Measurements from ENCODE around the gene ATP1B3.
"Not testable (repeated sequence)": the region's sequence is repeated elsewhere in the genome, so short reads cannot be mapped to it uniquely, and the experiment has no call there.

Gene ATP1B3

DNA sequence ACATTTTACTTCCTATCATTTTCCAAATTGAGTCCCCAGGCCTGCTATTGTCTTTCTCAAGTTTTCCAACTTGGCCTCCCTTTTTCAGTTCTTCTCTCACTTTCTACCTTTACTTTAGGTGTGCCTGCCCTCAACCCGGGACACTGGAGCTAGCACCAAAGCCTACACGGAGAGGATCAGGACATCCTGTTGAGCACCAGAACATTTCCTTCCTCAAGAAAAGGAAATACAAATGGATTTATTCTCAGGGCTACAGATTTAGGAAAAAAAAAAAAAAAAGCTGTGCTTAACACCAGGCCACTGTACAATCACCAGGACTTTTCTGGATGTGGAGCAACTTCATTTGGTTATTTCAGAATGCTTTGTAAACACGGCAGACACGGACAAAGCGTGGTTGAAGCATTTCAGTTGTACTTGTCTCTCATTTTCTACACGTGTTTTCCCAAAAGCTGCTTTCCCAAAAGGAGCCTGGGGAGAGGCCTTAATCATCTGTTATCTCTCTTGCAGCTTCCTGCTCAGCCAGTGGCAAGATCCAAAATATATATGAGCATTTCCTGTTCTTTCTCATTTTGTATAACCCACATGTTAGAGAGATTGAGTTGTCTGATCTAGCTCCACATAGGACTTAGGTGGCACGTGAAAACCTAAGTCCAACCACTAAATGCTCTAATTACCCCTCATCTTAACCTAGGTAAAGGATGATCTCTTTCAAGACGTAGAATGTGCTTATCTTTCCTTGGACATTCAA, 15.5 kb upstream of the ATP1B3 start:
- no peak for DNase-seq

DNA sequence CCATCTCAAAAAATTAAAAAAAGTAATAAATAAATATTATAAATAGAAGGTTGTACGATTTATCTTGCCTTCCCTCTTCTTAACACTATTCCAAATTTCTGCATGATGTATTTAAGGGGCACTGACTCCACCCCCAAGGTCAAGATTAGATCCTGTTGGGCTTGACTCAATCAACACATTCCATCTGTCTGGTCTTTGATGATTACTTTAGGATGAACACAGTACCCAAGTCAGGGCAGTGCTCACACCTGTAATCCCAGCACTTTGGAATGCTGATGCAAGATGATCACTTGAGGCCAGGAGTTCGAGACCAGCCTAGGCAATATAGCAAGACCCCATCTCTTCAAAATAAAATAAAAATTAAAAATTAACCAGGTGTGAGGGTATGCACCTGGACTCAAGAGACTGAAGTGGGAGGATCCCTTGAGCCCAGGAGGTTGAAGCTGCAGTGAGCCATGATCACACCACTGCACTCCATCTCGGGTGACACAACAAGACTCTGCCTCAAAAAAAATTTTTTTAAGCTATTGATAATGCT, 14.1 kb upstream of the ATP1B3 start:
- no peak for DNase-seq

DNA sequence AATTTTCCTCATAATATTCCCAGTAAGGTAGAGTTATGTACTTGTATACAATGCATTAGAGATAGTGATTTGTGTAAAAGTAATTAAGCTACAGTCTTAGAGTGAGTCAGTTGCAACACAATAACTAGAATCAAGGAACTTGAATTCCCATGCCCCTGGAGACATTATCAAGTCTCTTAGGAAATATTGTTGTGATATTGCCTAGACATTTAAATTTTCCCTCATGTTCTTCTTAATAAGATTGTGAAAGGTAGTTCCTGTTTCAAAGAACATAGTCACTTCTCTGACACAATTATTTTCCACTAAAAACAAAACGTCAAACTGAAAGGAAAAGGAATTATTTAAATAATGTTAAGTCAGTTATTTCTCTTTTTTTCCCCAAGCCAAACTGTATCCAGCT, 13.0 kb upstream of the ATP1B3 start:
- DNase-seq: no peak

DNA sequence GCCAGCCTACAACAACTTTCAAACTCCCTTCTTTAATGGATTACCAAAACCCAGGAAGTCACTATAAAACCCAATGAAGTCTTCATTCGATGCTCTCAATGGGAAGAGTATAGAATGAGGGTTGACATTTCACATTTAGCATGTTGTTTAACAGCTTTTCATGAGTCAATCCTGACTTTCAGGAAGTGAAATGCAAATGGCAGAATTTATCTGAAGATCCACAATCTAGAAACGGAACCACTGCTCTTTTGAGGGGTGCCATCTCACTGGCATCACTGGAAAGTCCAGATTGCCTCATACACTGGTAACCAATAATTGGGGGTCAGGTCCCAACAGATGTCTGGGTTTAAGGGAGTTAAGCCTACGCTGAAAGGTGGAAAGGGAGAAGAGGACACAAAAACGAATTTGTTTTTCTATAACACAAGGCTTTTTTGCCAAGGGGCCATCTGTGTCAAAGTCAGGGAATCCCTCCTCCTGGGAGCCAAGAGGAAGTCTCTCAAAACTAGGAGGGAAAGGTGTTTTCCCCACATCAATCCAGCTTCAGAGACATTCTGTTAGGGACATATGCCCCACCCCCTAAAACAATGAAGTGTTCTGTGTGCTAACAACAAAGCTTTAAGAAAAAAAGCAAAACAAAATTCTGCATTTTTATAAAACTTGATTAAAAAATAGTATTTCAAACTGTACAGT, 12.0 kb upstream of the ATP1B3 start:
- DNase-seq: no peak

DNA sequence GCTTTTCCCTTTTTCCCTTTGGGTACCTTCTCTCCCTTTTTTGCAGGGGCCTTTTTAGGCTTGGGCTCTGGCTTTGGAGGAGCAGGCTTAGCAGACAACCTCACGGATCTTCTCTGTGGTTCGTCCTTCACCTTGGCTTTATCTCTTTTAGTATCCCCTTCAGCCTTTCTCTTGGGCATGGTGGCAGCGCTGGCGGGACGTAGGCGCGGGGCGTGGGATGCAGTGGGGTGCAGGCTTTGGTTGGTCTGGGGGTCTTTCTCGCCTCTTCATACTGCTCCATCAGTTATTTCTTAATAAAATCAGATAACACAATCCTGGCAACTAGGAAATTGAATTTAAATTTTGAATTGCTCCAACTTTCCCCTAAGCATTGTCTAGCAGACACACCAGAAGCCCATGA, 11.3 kb upstream of the ATP1B3 start:
- DNase-seq: no peak

DNA sequence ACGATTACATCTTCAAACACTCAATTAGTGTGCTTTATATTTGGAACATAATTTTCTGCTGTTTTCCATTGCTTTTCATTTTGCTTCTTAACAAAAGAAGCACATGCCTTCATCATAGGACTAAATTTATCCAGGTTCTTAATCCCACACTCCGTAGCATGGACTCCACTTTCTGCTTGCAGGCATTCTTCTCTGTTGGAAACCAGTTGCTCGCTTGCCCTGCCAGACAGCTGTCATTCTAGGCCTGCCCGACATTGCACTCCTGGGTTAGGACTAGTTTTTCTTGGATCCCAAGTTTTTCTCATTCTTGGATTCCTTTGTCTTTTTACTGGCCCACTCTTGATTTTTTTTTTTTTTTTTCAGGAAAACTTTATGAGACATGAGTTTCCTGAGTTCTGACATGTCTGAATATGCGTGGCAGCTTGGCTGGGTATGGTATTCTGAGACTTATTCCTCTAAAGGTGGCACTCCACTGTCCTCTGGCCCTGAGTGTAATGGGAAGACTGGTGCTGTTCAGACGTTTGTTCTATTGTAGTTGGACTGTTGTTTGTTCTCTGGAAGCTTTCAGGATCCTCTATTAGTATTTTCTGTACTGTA, 6.3 kb upstream of the ATP1B3 start:
- no peak for DNase-seq

DNA sequence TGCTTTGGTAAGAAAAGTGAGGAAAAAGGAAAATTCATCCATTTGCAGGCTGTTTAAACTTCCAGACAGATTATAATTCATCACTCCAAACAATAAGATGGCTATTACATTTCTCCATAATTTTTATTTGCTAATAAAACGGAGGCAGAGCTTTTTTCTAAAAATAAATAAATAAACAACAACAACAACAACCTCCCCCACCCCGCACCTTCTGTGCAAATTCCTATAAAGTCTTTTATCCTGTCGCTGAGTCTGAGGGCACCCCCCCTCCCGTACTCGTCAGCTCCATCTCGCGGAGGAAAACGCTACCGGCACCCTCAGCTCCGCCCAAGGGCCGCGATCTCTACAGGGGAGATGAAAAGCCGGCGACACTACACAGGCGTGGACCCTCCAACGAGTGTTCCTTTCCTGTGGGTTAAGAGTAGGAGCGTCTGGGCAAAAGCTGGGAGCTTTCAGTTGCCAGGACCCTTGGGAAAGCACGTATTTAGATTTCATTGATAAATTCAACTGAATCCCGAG, 1.0 kb upstream of the ATP1B3 start:
- peak; percentile 84 for DNase-seq

DNA sequence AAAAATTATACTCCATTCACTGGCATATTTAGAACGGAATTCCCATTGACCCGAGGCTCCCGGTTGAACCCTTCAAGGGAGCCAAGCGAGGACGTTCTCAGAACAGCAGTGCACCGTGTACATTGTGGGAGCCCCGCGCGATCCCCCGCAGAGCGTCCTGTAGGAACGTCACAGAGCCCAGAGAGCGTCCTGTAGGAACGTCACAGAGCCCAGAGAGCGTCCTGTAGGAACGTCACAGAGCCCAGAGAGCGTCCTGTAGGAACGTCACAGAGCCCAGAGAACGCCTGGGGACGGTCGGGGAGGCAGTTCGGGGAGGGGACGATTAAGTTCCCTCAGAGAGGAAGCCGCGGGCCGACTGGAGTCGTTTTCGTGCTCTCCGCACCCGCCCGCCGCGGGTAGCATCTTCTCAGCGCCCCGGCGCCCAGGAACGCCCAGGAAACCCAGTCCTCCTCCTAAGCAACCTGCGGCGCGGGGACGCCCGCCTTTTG, 506 bp upstream of the ATP1B3 start:
- DNase-seq: peak; percentile 22

DNA sequence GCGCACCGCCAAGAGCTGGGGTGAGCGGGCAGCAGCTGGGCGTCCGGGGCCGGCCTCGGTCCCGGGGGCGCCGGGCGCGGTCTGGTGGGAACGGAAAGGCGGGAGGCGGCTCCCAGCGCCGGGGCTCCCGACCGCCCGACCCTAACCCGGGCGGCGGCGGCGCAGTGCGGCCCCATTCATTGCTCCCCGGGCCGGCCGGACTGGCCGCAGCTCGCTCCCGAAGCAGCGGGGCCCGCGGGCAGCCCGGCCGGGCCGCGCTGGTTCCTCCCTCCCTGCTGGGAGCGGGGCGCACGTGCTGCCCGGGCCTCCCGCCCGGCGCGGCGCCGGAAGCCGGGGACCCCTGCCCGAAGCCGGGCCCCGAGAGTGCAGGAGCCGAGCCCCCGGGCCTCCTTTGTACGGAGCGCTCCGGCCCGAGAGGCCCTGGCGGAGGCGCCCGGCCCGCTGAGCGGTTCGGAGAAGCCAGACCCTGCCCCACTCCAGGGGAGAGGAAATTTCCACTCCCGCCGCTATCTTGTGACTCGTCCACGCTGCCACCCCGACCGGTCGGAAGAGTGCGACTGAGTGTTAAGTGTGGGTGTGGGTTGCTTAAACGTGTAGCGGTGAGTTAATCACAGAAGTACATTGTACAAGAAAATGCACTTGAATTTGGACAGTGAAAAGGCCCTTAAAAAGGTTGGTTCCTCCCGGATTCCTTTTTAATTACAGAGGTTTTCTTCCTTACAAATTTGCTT, 613 bp downstream of the ATP1B3 start:
- no peak for DNase-seq

DNA sequence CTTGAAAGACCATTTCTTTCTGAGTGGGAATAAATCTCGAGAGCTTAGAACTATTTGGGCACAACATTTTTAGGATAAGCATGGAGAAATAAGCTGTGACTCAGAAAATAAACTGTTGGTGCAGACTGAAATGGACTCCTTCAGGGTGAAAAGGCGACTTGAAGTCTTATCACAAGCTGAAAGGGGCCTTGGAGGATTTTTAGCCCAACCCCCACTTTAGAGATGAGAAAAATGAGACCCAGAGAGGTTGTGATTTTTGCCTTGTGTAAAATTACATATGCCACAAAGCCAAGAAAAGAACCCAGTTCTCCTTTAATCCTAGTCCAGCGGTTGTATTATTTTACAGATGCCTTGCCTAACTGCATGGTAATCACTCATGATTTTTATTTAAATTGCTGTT, 1.5 kb downstream of the ATP1B3 start:
- DNase-seq: no peak

DNA sequence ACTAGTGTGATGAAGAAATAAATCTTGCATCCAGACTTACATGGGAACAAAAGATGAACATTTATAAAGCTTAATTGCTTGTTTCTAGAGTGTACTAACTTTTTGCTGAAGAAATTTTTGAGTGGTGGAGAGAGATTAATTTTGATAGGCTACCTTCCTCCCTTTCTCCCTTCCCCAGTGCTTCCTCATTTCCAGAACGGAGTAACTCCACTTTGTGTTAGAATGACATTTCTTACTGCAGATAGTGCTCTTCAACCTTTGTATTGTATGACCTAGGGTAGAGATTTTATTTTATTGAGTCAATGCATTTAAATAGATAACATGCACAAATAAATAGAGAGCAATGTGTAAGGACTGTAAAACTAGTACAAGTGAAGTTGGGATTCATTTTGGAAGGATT, 1.9 kb downstream of the ATP1B3 start:
- no peak for DNase-seq

DNA sequence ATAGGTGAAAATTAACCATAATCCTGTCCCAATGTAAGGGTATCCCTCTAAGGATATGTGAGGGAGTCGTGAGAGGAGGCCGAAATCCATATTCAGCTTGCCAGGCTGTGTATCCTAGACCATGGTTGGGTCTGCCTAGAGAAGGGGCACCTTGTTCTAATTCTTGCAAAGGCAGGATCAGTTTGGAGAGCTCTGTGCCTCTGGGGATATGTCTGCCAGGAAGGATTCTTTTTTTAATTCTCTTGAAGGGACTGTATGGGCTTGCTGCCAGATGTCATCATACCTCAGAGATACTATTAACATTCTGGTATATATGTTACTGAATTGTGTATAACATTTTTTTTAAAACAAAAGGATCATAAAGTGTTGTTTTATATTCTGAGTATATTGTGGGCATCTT, 2.4 kb downstream of the ATP1B3 start:
- DNase-seq: no peak

DNA sequence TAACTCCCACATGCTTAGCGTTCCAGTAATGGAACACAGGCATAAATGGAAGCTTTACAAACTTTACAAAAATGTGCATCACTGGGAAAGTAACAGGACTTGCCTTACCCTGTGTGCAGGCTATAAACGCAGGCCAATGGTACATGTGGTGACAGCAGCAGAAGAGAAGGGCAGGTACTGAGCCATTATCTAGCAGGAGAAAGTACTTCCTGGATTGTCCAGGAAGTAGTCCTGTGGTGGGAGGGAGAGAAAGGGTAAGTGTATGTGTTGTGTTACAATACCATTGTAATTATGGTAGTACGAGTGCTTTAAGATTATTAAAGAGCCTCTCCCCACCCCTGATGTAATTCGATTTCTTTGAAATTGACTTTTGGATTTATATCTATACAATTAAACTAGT, 5.3 kb downstream of the ATP1B3 start:
- DNase-seq: no peak

DNA sequence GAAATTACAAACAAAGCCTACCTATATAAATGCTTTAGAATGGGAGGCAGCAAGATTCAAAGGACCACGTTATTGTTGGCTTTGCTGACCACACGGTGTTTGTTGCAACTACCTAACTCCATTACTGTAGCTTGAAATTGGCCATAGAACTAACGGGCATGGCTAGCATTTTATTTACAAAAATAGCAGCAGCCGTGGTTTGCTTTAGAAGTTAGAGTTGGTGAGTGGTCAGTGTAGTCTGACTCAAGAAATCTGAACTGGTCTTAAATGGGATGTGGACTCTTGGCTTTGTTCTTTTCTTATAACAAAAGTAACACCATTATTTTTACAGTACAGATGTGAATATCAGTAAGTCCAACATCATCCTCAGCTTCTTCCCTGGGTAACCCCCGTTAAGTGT, 10.6 kb downstream of the ATP1B3 start:
- no peak for DNase-seq

DNA sequence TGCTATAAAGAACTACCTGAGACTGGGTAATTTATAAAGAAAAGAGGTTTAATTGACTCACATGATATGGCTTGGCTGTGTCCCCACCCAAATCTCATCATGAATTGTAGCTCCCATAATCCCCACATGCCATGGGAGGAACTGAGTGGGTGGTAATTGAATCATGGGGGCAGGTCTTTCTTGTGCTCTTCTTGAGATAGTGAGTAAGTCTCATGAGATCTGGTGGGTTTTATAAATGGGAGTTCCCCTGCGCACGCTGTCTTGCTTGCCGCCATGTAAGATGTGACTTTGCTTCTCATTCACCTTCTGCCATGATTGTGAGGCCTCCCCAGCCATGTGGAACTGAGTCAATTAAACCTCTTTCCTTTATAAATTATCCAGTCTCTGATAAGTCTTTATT, 12.1 kb downstream of the ATP1B3 start:
- DNase-seq: not testable (repeated sequence)

DNA sequence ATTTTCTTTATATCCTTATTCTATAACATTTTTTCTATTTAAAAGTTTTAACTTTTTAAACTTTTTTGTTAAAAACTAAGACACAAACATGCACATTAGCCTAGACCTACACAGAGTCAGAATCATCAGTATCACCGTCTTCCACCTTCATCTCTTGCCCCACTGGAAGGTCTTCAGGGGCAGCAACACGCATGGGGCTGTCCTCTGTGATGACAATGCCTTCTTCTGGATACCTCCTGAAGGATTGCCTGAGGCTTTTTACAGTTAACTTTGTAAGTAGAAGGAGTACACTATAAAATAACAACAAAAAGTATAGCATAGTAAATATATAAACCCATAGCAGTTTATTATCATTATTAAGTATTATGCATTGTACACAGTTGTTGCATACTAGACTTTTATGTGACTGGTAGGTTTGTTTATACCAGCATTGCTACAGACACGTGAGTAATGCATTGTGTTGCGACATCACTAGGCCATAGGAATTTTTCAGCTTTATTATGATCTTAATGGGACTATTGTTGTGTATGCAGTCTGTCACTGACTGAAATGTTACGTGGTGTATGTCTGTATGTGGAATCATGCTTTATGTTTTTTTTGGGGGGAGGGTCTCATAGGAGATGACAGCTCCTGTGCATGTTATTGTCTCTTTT, 18.2 kb downstream of the ATP1B3 start:
- no peak for DNase-seq

DNA sequence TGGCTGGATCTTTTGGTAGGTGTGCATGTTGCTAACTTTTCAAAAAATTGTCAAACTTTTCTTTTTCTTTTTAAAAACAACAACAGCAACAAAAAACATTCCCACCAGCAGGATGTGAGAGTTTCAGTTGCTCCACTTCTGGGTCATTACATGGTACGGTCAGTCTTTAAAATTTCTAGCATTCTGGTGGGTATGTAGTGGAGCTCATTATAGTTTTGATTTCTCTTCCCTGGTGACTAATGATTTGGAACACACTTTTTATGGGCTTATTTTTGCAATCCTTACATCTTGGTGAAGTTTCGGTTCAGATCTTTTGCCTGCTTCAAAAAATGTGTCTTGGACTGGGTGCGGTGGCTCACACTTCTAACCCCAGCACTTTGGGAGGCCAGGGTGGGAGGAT, 19.3 kb downstream of the ATP1B3 start:
- DNase-seq: no peak

DNA sequence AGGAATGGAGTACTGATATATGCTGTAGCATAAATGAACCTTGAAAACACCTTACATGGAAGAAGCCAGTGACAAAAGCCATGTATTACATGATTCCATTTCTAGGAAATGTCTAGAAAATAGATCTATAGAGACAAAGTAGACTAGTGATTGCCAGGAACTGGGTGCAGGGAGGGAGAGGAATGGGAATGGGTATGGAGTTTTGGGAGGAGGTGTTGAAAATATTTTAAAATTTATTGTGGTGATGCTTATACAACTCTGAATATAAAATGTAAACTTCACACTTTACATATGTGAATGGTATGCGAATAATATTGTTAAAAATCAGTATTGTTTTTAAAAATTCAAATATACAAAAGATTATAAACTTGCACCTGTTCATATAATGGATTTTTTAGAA, 22.5 kb downstream of the ATP1B3 start:
- DNase-seq: no peak

DNA sequence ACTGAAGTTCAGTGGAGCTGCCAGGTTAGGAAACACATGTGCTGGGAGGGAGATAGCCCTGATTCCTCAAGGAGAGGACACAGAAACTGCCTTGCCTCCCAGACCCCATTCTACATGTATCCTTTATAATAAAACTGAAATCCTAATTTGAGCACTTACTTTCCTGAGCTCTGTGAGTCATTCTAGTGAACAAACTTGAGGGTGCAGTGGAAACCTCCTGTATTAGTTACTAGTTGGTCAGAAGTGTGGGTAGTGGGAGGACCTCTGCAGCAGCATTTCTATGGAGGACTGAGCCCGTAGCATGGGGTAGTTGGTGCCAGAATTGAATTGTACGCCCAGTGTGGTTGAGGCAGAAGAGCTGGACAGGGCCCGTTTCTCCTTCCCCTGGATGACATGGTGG, 23.9 kb downstream of the ATP1B3 start:
- DNase-seq: no peak

DNA sequence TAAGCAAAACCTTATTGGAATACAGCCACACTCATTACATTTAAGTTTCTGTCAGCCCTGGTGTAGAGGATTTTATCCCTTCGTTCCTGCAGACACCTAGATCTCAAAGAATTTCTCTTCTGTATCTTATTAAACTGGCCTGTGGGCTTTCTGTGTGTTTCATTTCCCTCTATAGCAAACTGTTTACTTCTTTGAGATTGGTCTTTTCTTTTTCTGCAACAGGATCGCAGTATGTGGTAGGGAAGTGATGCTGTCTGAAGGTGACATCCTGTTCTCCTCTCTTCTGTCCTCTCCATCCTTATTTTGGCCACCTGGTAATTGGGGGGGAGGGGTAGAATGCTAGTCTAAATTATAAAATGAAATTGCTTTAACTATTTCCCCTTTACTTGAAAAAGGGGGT, 25.5 kb downstream of the ATP1B3 start:
- no peak for DNase-seq

DNA sequence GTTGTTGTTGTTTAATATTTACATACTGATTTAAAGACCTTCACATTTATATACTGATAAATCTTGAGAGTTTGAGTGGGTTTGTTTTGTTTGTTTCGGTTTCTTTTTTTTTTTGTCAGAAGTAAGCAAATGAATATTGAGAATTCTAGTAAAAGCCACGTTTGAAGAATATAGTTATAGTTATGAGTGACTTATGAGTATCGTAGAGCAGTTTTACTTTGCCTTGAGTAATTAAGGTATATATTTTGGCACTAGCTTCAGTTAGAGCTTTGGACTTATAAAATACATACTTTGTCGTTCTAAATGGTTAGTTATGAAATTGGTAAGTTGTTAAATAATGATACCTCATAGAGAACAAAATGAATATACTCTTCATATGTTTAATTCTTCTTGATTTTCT, 27.8 kb downstream of the ATP1B3 start:
- no peak for DNase-seq

DNA sequence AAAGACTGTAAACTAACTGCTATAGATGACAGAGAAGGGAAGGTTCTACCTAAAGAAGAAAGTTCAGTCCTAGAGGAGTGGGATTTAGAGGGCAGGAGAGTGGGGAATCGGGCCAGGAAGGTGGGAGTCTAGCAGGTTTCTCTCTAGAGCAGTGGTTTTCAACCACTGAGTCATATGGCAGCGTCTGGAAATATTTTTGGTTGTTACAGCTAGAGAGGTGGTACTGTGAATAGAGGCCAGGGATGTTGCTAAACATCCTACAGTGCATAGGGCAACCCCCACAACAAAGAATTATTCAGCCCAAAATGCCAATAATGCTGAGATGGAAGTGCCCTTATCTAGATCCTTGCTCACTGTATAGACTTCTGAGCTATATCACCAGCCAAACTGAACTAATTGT, 28.7 kb downstream of the ATP1B3 start:
- DNase-seq: no peak

DNA sequence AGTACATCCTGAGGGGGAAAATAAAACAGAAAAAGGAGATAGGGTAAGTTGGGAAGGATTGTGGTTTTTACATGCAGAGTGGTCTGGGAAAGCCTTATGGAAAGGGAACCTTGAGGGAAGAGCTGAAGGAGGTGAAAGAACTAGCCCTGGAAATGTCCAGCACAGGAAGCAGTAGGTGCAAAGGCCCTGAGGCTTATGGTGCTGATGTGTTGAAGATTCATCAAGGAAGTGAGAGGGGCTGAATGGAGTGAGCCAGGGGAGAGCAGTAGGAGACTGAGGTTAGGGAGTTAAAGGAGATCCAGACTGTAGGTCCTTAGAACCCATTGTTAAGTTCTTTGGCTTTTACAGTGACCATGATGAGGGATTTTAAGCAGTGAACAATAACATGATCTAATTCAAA, 33.0 kb downstream of the ATP1B3 start:
- DNase-seq: no peak

Measured in NCI-H1694 (cell line).